Right lobe of liver (tissue), 6 donors: ENCODE results near the gene MEAK7. TPM values are rescaled to one million over a fixed set of nuclear protein-coding genes. Genes with fewer than 3 reads are reported as not detected.

Experiments
- ATAC-seq, 4 donors: fragments of 200-7000 bp; cut with Tn5 transposase; one replicate each; pipeline ENCODE4 v1.9.1; 2020; ENCODE audit warnings: mild to moderate bottlenecking in 4 of 4, moderate library complexity in 4 of 4
- DNase-seq, 3 donors: peaks; one replicate each; pipeline ENCODE4 v3.0.0-alpha.2; 2020
- H3K27ac ChIP-seq, 3 donors: fragments of 200-600 bp; one replicate each; pipeline ENCODE4 v1.8.0; 2022
- H3K27me3 ChIP-seq, 2 donors: fragments of 200-600 bp; one replicate each; pipeline ENCODE4 v1.8.0; 2022
- H3K36me3 ChIP-seq, 4 donors: fragments of 200-600 bp; sonication (generic) in 1 of 4; one replicate each; pipeline versions ENCODE4 v1.5.1 to v1.8.0; 2017 to 2022; ENCODE audit warnings: control low read depth in 1 of 4
- H3K4me1 ChIP-seq, 4 donors: fragments of 200-600 bp; sonication (generic) in 1 of 4; one replicate each; pipeline versions ENCODE4 v1.5.1 to v1.8.0; 2017 to 2022; ENCODE audit warnings: control low read depth in 1 of 4
- H3K4me3 ChIP-seq, 3 donors: fragments of 200-600 bp; one replicate each; pipeline ENCODE4 v1.8.0; 2022
- H3K9me3 ChIP-seq, 4 donors: fragments of 200-600 bp; sonication (generic) in 1 of 4; one replicate each; pipeline versions ENCODE4 v1.5.1 to v1.8.0; 2017 to 2022; ENCODE audit warnings: control low read depth in 1 of 4
- POLR2A ChIP-seq: fragments of 450-650 bp; IDR thresholded peaks from one replicate; pipeline ENCODE4 v1.6.1; 2017; ENCODE audit warnings: antibody characterized with exemption, mild to moderate bottlenecking
- WGBS: methylation state at CpG from one replicate; pipeline ENCODE4 v1.1.6; 2018; ENCODE audit warnings: low coverage, low lambda C conversion rate; ENCODE audit not compliant: insufficient coverage; ENCODE audit errors: missing lambda C conversion rate; 5-methylcytosine and 5-hydroxymethylcytosine counted together
- intact Hi-C, 2 donors: fragments of 100-400 bp; cut with DNase I; formaldehyde crosslinking; loops; one replicate each; pipeline versions ENCODE4 v1.11.2 to v1.14.1; 2022
- total RNA-seq, 6 experiments: library from RNA; depleted of rRNA in 2 of 6; stranded (reverse); fragments of >200 nt in 2 of 6; fragmentation: NEBNext Ultra II Directional in 3 of 6; extraction: Animal tissue kit (Norgen Biotek cat#: 25700) in 3 of 6; gene quantifications; one replicate each; pipeline versions ENCODE4 v1.1.0 to v1.2.4, GENCODE V29; 2016 to 2023
- TF ChIP-seq, protein P1 (sequence below), 4 donors: fragments of 200-600 bp in 3 of 4; fragments of 450-650 bp in 1 of 4; IDR thresholded peaks; one replicate each; pipeline versions ENCODE4 v1.5.1 to v1.8.0; 2016 to 2022; ENCODE audit warnings: antibody characterized with exemption in 4 of 4, mild to moderate bottlenecking in 2 of 4
- donor health status: DM: no; HTN: yes; CAD: no.
- donor health status: DM: no; HTN: no; CAD: no.
- donor health status: DM: no; HTN: no; CAD: no.
- donor health status: DM: no; HTN: yes; CAD: no.
- donor health status: DM: no; HTN: yes; CAD: no.

Gene MEAK7
- total RNA-seq, 6 experiments from 2014 or later = 2.9 to 5.2 (median 3.4) TPM

DNA sequence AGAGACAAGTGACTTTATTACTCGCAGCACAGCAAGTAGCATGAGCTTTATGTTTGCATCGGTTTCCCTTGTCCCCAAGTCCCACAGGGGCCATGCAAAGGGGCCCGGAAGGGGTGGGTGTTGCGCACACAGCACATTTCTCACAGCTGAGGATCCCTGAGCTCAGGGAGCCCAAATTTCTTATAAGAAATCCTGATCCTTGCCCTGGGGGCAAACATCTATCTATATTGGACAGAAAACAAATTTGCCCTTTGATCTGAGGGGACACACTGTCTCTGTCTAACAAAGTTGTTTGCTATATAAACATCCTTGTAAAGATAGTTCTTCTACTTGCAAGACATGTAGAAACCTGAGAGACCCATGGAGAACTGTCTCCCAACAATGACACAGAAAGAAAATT lies 35.7 kb upstream of the MEAK7 start:
- Histone ChIP-seq H3K27me3 (no peaks in the 10 kb centered on the region), H3K36me3 (no peaks in the 10 kb centered on the region), H3K4me3 (no peak overlapping the region), H3K9me3 (no peaks in the 10 kb centered on the region), H3K27ac (no peak overlapping the region), H3K4me1 (peaks cover 0 to 9% (median 0%) of the 10 kb centered on the region in 4 donors)
- no CpG with 5 or more reads among the region's 4 CpGs for WGBS
- ATAC-seq = no peak
- DNase-seq = no peak
- intact Hi-C loops = no loop called here
- TF ChIP-seq POLR2A = no peak
- TF ChIP-seq, protein P1, sequence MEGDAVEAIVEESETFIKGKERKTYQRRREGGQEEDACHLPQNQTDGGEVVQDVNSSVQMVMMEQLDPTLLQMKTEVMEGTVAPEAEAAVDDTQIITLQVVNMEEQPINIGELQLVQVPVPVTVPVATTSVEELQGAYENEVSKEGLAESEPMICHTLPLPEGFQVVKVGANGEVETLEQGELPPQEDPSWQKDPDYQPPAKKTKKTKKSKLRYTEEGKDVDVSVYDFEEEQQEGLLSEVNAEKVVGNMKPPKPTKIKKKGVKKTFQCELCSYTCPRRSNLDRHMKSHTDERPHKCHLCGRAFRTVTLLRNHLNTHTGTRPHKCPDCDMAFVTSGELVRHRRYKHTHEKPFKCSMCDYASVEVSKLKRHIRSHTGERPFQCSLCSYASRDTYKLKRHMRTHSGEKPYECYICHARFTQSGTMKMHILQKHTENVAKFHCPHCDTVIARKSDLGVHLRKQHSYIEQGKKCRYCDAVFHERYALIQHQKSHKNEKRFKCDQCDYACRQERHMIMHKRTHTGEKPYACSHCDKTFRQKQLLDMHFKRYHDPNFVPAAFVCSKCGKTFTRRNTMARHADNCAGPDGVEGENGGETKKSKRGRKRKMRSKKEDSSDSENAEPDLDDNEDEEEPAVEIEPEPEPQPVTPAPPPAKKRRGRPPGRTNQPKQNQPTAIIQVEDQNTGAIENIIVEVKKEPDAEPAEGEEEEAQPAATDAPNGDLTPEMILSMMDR (IDR thresholded peaks at IDR 0.05) = no peak

DNA sequence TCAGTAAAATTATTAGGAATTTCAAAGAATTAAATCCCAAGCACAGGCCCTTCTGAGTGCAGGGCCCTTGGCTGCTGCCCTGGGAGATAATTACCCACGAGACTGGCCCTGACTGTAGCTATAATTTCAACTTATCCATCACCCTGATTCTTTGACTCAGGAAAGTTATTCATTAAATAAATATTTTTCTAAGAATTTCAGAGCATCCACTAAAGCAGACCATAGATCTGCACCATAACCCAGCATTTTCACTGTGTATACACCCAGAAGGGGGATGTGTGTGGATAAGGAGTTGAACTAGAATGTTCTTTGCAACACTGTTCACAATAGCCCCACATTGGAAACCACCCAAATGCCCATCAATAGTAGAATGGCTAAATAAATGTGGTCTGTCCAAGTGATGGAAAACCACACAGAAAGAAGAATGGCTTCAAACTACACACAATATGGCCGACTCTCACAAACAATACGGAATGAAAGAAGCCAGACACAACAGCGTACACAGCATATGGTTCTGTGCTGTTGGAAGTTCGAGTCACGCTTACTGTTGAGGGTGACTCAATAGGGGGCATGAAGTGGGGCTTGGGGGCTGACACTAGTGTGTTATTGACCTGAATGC lies 33.9 kb upstream of the MEAK7 start:
- no peak overlapping the region for H3K27ac ChIP-seq
- WGBS = 91% methylated on average over 6 of the region's 6 CpGs
- peaks cover 0 to 9% (median 0%) of the 10 kb centered on the region in 4 donors for H3K4me1 ChIP-seq
- DNase-seq = no peak
- H3K27me3 ChIP-seq = no peaks in the 10 kb centered on the region
- H3K9me3 ChIP-seq = no peaks in the 10 kb centered on the region
- no peak for ATAC-seq
- no peaks in the 10 kb centered on the region for H3K36me3 ChIP-seq
- TF ChIP-seq, protein P1 (IDR thresholded peaks at IDR 0.05) = no peak
- TF ChIP-seq POLR2A = no peak
- intact Hi-C loops = no loop called here
- H3K4me3 ChIP-seq = no peak overlapping the region

DNA sequence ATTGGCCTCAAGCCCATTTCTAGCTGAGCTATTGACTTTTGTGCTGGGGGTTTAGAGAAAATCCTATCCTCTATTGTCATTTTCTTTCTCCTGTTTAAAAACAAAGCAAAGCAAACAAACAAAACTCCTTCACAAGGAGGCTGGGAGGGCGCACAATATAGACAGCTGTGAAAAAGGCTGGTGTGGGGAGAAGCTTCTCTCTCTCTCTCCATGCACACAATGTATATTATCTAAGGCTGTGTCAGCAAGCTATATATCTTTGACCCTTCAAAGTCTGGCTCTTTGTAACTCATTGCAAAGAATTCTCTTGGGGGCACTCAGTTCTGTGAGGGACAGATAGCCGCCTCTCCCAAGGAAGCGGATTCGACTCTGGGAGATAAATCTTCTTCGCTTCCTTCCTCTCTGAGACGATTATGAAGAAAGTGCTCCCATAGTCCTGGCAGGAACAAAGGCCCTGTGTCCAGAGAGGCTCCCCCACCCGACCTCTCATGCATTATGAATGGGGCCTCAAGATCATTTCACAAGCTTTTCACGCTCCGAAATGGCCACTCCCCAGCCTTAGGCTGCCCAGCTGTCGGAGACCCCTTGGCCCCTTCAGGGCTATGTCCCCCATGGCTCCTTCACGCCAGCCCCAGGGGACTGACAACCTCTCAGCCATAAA lies 33.2 kb upstream of the MEAK7 start:
- H3K4me1 ChIP-seq = peaks cover 0 to 5% (median 0%) of the 10 kb centered on the region in 4 donors
- H3K36me3 ChIP-seq = no peaks in the 10 kb centered on the region
- DNase-seq (no peak), ATAC-seq (peak; percentile 33 to 57 (median 40))
- H3K9me3 ChIP-seq = no peaks in the 10 kb centered on the region
- no peak for TF ChIP-seq POLR2A
- TF ChIP-seq, protein P1 (IDR thresholded peaks at IDR 0.05) = no peak
- no peak overlapping the region for H3K4me3 ChIP-seq
- intact Hi-C loops = no loop called here
- no peak overlapping the region for H3K27ac ChIP-seq
- H3K27me3 ChIP-seq = no peaks in the 10 kb centered on the region
- WGBS = 73% methylated on average over 11 of the region's 11 CpGs

DNA sequence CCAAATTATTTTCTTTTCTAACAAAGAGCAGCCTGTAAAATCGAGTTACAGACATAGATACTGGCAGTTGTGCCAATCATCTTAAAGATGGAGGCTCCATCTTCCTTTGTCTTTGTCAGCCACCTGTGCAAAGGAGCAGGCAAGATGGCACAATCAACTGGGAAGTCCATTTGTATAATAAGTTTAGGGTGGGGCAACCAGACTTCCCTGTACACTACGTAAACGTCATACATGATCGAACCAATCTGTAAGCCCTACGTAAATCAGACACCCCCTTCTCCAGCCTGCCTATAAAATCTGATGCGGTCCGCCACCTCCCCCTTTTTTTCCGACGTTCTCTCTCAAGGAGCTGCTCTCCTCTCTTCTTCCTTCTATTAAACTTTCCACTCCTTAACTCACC lies 31.4 kb upstream of the MEAK7 start:
- no peaks in the 10 kb centered on the region for H3K27me3 ChIP-seq
- no peak for ATAC-seq
- 71% methylated on average over 6 of the region's 9 CpGs for WGBS
- no peaks in the 10 kb centered on the region for H3K9me3 ChIP-seq
- no peaks in the 10 kb centered on the region for H3K4me1 ChIP-seq
- H3K27ac ChIP-seq = no peak overlapping the region
- DNase-seq = no peak
- intact Hi-C loops = no loop called here
- H3K36me3 ChIP-seq = no peaks in the 10 kb centered on the region
- no peak overlapping the region for H3K4me3 ChIP-seq
- TF ChIP-seq POLR2A = no peak

DNA sequence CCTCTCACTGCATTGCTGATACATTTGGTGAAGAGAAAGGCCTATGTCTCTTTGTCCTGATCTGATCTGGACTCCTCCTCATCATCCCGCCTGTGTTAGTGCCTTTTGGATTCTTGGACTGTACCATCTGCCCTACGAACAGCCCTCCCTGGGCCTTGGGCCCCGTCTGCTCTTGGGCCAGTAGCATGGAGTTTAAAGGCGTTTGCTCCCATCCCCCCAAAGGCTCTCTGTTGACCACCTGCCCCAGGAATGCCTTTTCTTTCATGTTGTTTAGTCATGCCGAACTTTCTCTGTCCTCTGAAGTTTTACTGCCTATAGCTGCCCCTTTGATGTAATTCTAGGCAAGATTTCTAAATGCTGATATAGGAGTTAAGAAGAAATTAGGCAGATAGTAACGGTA lies 30.9 kb upstream of the MEAK7 start:
- Histone ChIP-seq H3K4me3 (no peak overlapping the region), H3K9me3 (no peaks in the 10 kb centered on the region), H3K36me3 (no peaks in the 10 kb centered on the region), H3K4me1 (no peaks in the 10 kb centered on the region), H3K27ac (no peak overlapping the region), H3K27me3 (no peaks in the 10 kb centered on the region)
- DNase-seq = no peak
- intact Hi-C loops = no loop called here
- ATAC-seq = no peak
- TF ChIP-seq POLR2A = no peak
- TF ChIP-seq, protein P1 (IDR thresholded peaks at IDR 0.05) = no peak
- WGBS = 50% methylated on average over 6 of the region's 6 CpGs
